ENCODE results near the gene OSMR.
"Not testable (repeated sequence)": the region's sequence is repeated elsewhere in the genome, so short reads cannot be mapped to it uniquely, and the experiment has no call there.

The OSMR gene

DNA sequence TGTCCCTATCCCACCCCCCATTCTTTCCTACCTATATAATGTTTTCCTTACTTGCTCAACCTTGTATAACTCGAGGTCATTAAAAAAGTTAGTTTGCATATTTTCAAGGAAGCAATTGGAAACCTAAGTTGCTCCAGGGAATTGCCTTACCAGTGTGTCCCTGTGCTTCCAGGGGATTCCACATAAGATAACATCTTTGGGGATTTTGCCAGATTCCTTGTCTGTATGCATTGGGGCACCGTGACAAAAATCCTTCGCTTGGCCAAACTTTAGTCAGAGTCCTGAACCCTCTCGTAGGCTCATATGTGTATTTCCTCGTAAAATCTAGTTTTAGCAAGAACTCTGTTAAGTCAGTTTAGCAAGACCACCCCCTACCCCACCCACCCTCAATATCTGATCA lies 14.7 kb upstream of the OSMR start:
- no peak for DNase-seq (ENCODE audit: low spot score)

DNA sequence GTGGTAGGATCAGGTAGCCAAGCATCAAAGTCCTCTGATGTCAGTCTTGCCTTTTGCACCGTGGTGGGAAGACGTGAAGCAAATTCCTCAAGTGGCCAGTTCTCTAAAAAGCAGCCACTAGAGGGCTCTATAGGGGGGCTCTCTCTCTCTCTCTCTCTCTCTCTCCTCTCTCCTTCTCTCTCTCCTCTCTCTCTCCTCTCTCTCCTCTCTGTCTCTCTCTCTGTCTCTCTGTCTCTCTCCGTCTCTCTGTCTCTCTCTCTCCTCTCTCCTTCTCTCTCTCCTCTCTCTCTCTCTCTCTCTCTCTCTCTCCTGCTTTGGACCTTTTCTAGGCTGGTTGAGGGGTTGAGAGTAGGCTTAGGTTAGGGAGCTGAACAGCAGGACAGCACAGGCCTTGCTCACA lies 13.9 kb upstream of the OSMR start:
- DNase-seq (ENCODE audit: low spot score), result no peak

GRCh38 chr5:38832810-38833209 lies 13.0 kb upstream of the OSMR start:
- DNase-seq (ENCODE audit: low spot score), result no peak

- DNase-seq (ENCODE audit: low spot score), result no peak
Measured at GRCh38 chr5:38835887-38836286, 9.9 kb upstream of the OSMR start.

- no peak for DNase-seq (ENCODE audit: low spot score)
Measured at GRCh38 chr5:38837416-38837815, 8.4 kb upstream of the OSMR start.

GRCh38 chr5:38837932-38838331 lies 7.9 kb upstream of the OSMR start:
- no peak for DNase-seq (ENCODE audit: low spot score)

GRCh38 chr5:38843665-38844064 lies 2.1 kb upstream of the OSMR start:
- no peak for DNase-seq (ENCODE audit: low spot score)

DNA sequence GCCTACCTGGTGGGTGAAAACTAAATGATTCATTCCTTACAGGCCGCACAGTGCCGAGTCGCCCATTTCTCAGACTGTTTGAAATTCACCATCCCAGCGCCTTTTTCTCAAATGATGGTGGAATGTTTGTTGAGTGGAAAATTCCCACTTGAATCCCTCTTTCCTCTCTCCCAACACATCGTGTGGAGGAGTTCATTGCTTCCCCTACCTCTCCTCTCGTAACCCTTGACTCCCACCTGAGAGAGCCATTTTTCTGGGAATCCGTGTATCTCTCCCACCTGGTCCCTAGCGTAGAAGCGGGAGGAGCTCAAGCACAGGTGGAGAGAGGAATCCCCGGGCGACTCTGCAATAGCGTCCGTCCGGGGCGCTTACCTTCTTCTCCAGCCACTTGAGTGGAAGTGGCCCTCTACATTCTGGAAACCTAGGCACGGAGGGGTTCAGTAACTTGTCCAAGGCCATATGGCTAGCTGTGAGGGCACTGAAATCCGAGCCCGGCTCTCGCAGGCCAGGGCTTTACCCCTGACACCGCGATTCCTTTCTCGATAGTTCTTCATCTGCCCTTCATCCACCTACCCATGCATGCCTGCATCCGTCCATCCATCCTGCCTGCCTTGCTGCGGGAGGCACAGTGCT lies 683 bp downstream of the OSMR start:
- DNase-seq (ENCODE audit: low spot score), result peak; percentile 64

DNA sequence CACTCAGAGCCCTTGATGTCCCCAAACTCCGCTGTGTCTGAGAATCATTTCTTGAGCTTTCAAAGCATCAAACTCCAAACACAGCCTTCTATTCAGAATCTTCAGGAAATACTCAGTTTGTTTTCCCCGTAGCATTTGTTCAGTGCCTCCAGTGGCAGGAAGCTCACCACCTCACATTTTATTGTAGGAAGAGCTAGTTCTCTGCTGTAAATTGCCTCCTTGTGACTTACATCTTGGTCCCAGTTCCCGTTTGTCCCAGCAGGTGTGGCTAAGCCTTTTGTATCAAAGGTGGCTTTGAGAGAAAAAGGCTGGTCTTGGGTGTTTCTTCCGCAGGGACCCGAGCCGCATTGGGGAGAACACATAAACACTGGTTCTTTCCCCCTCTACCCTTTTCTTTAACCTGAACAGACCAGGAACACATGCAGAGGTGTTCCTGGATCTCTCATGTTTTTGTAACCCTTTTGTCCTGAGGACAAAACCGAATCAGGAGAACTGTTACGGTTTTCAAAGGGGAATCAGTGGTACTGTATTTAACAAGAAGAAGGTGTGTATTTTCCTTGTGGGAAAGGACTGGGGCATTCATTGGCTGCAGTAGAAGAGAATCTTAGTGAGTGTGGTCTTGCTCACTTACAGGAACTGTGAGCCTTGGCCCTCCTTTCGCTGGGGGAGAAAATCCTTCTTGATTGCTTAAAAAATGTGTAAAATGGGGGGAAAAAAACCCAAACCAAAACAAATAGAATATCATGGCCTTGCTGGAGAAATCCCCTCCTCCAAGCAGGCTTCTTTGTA lies 1.9 kb downstream of the OSMR start:
- no peak for DNase-seq (ENCODE audit: low spot score)

GRCh38 chr5:38848637-38849036 lies 2.8 kb downstream of the OSMR start:
- DNase-seq (ENCODE audit: low spot score), result no peak

GRCh38 chr5:38851640-38852039 lies 5.8 kb downstream of the OSMR start:
- not testable (repeated sequence) for DNase-seq (ENCODE audit: low spot score)

DNA sequence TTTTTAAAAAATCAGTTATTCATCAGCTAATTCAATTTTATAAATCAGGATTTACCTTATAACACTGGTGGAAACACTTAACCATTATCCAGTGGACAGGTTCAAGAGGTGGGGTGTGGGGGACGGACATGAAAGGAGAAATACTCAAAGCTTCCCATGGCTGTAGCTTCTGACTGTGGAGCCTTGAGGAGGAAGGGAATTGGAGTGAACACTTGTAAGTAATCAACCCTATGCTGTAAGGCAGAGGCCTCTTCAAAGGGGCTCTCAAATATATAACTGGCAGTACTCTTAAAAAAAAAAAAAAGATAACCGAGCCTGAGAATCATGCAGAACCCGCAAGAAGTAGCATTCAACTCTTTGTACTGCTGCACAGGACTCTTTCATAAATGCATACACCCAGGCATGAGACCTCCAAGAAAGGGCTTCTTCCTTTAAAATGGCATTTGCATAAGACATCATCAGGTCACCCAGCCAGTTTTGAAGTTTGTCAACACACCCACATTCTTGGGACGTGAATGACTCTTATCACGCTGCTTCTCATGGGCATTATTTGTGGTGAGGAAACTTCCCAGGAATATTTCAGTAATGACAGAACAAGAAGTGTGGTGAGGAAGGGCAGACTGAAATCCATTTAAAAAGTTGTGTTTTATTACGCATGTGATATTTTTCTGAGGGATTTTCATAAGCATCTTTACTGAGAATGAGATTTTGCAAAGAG lies 8.1 kb downstream of the OSMR start:
- DNase-seq (ENCODE audit: low spot score), result no peak

GRCh38 chr5:38854907-38855306 lies 9.1 kb downstream of the OSMR start:
- DNase-seq (ENCODE audit: low spot score), result no peak

GRCh38 chr5:38856660-38857059 lies 10.8 kb downstream of the OSMR start:
- no peak for DNase-seq (ENCODE audit: low spot score)

DNA sequence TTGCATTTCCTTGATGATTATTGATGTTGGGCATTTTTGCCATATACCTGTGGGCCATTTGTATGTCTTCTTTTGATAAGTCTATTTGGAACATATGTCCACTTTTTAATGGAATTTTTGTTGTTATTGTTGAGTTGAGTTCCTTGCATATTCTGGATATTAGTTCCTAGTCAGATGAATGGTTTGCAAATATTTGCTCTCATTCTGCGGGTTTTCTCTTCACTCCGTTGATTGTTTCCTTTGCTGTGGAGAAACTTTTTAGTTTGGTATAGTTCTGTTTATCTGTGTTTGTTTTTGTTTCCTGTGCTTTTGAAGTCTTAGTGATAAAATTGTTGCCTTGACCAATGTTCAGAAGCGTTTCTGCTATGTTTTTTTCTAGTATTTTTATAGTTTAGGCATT lies 13.0 kb downstream of the OSMR start:
- DNase-seq (ENCODE audit: low spot score), result no peak

- DNase-seq (ENCODE audit: low spot score), result not testable (repeated sequence)
Measured at GRCh38 chr5:38861986-38862770, 16.4 kb downstream of the OSMR start.

GRCh38 chr5:38866362-38867031 lies 20.7 kb downstream of the OSMR start:
- no peak for DNase-seq (ENCODE audit: low spot score)

- DNase-seq (ENCODE audit: low spot score), result no peak
Measured at GRCh38 chr5:38867032-38867398, 21.2 kb downstream of the OSMR start.

- DNase-seq (ENCODE audit: low spot score), result no peak
Measured at GRCh38 chr5:38867416-38867815, 21.6 kb downstream of the OSMR start.

DNA sequence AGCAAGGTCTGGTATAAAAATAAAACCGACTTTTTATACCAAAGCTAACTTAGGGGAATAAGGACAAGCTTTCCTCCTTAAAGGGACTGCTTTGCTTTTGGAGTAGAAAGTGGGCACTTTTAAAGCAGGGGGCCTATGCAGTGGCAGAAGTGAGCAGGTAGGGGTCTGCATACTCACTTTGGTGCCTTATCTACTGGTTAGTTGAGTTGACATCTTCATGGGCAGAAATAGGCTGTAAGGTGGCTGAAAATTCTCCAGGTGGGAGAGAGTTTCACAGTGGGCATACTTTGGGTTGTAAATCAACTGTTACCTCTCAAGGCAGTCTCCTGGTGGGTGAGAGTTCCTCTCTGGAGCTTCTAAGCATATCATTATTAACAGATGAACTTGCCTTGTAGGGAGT lies 24.8 kb downstream of the OSMR start:
- no peak for DNase-seq (ENCODE audit: low spot score)

DNA sequence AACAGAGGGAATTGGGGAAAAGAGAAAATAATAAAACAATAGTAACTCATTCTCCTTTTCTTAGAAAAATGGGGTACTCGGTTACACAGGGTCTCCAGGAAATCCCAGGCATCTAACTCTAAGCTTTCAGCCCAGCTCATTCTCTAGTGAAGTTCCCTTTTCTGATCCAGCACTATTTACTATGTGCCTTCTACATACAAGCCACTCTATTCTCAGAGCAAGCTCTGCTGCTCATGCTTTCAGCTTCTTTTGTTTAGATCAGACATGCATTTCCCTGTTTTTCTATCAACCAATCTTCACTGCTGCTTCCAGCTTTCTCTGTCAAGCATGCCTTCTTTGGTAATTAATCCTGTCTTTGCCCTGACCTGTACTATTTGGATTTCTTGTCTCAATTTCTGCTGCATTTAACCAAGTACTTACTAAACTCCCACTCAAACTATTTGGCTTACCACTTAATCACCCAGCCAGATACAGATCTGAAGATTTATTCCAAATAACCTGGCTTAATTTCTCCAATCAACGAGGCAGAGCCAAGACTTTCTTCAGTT lies 25.3 kb downstream of the OSMR start:
- DNase-seq (ENCODE audit: low spot score), result no peak
